ENCODE measurements around the gene SPHK1.

Gene SPHK1

GRCh38 chr17:76419576-76420260, 35.3 kb downstream of the SPHK1 start:
- TF ChIP-seq CTCF (IDR thresholded peaks at IDR 0.05) = no peak
- Histone ChIP-seq H3K4me1 (ENCODE audit: control insufficient read depth in 1 of 2, insufficient read depth in 1 of 2, low read depth in 1 of 2, low read length in 1 of 2) (no peaks in the 10 kb centered on the region), H3K9me3 (no peaks in the 10 kb centered on the region), H3K27me3 (no peaks in the 10 kb centered on the region), H3K27ac (no peak overlapping the region), H3K4me3 (ENCODE audit: low read depth in 1 of 2, low read length in 1 of 2) (no peak overlapping the region), H3K36me3 (no peaks in the 10 kb centered on the region)

- TF ChIP-seq CTCF (IDR thresholded peaks at IDR 0.05) = no peak
- H3K36me3 ChIP-seq = no peaks in the 10 kb centered on the region
- no peaks in the 10 kb centered on the region for H3K9me3 ChIP-seq
- H3K4me3 ChIP-seq (ENCODE audit: low read depth in 1 of 2, low read length in 1 of 2) = no peak overlapping the region
- H3K27me3 ChIP-seq = no peaks in the 10 kb centered on the region
- H3K4me1 ChIP-seq (ENCODE audit: control insufficient read depth in 1 of 2, insufficient read depth in 1 of 2, low read depth in 1 of 2, low read length in 1 of 2) = no peaks in the 10 kb centered on the region
- no peak overlapping the region for H3K27ac ChIP-seq
Measured at GRCh38 chr17:76420356-76421043, 36.1 kb downstream of the SPHK1 start.

- no peak for TF ChIP-seq CTCF (IDR thresholded peaks at IDR 0.05)
- H3K4me1 ChIP-seq (ENCODE audit: control insufficient read depth in 1 of 2, insufficient read depth in 1 of 2, low read depth in 1 of 2, low read length in 1 of 2) = no peaks in the 10 kb centered on the region
- no peak overlapping the region for H3K4me3 ChIP-seq (ENCODE audit: low read depth in 1 of 2, low read length in 1 of 2)
- H3K27me3 ChIP-seq = no peaks in the 10 kb centered on the region
- H3K9me3 ChIP-seq = no peaks in the 10 kb centered on the region
- H3K27ac ChIP-seq = no peak overlapping the region
- H3K36me3 ChIP-seq = no peaks in the 10 kb centered on the region
Measured at GRCh38 chr17:76421044-76421407, 36.6 kb downstream of the SPHK1 start.

- TF ChIP-seq CTCF (IDR thresholded peaks at IDR 0.05) = no peak
- Histone ChIP-seq H3K27ac (no peak overlapping the region), H3K4me3 (ENCODE audit: low read depth in 1 of 2, low read length in 1 of 2) (no peak overlapping the region), H3K9me3 (no peaks in the 10 kb centered on the region), H3K4me1 (ENCODE audit: control insufficient read depth in 1 of 2, insufficient read depth in 1 of 2, low read depth in 1 of 2, low read length in 1 of 2) (no peaks in the 10 kb centered on the region), H3K27me3 (no peaks in the 10 kb centered on the region), H3K36me3 (no peaks in the 10 kb centered on the region)
Measured at GRCh38 chr17:76422406-76422805, 38.0 kb downstream of the SPHK1 start.

- H3K36me3 ChIP-seq = no peaks in the 10 kb centered on the region
- H3K4me1 ChIP-seq (ENCODE audit: control insufficient read depth in 1 of 2, insufficient read depth in 1 of 2, low read depth in 1 of 2, low read length in 1 of 2) = no peaks in the 10 kb centered on the region
- H3K9me3 ChIP-seq = no peaks in the 10 kb centered on the region
- no peak for TF ChIP-seq CTCF (IDR thresholded peaks at IDR 0.05)
- no peaks in the 10 kb centered on the region for H3K27me3 ChIP-seq
- H3K4me3 ChIP-seq (ENCODE audit: low read depth in 1 of 2, low read length in 1 of 2) = no peak overlapping the region
- no peak overlapping the region for H3K27ac ChIP-seq
Measured at GRCh38 chr17:76422860-76423259, 38.5 kb downstream of the SPHK1 start.
